ENCODE measurements around the gene ZNF841.

DNA sequence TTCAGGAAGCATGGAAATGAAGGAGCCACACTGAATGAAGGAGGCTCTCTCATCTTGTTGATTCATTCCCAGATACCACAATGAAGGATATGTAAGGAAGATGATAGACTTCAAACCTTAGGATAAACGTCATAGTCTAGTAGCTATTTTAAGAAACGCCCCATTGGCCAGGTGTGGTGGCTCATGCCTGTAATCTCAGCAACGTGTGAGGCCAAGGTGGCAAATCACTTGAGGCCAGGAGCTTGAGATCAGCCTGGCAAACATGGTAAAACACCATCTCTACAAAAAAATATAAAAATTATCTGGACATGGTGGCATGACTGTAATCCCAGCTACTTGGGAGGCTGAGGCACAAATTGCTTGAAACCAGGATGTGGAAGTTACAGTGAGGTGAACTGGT lies 17.1 kb upstream of the ZNF841 start:
- TF ChIP-seq EZH2phosphoT487 (IDR thresholded peaks at IDR 0.05) (no peak), CTCF (IDR thresholded peaks at IDR 0.05) (no peak), EZH2 (IDR thresholded peaks at IDR 0.05) (no peak)
